Measurements from ENCODE around the gene ENO3. TPM values are rescaled to one million over a fixed set of nuclear protein-coding genes. Genes with fewer than 3 reads are reported as not detected.

ENO3 gene
- total and polyA plus RNA-seq, 2 donors (not counting 3 experiments of a cell fraction or from before 2014, with no cell fraction given): 5.5 to 5.9 TPM

DNA sequence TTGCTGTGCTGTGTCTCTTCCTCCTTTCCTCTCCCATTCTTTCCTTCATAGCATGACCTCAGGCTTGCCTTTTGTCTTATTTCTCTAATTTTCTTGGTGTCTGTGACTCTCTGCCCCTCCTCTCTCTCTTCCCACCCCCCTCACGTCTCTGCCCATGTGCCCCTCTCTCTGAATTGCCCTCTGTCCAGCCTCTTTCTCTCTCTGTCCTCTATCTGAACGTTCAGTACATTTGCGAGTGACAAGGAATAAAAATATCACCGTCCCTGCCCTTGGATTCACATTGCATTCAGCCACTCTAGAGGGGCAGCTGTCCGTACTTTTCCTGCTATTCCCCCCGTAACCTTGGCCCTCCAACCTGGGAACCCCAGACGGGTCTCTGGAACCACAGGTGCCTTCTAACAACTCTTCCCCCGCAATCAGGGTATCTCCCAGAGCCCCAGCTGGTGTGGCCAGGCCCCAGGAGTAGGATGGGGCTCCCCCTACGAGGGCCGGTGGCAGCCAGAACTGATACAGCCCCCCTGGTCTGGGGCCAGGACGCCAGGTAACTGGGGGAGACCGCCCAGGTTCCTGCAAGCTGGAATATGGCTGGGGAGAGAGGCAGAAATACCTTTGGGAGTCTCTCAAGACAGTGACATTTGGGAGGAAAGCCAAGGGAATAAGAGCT lies 48.6 kb downstream of the ENO3 start:
- dilution Hi-C loops (cut with MboI; ENCODE audit: extremely low pct_ligation_motif_present, low sequenced_read_pairs): no loop called here
- FAIRE-seq: peak; percentile 70

More for the DNA sequence above, 48.6 kb downstream of the ENO3 start:
- TSS peak; percentile 28 for BruUV-seq (replicated peaks)
- POLR2A ChIA-PET: no interaction called here
- H3K36me3 ChIP-seq (ENCODE audit: control insufficient read depth in 2 of 2, extremely low read depth in 1 of 2, insufficient read depth in 2 of 2, low read length in 2 of 2): peaks cover 15 to 37% of the 10 kb centered on the region in 2 experiments
- TF ChIP-seq GATA2 (IDR thresholded peaks at IDR 0.05; ENCODE audit: insufficient read depth, insufficient read length, low read depth, low read length) (no peak), FOS (IDR thresholded peaks at IDR 0.05; ENCODE audit: borderline replicate concordance, insufficient read depth, low read length) (no peak), POLR2A (IDR thresholded peaks at IDR 0.05; ENCODE audit: low read depth, low read length) (no peak), JUN (IDR thresholded peaks at IDR 0.05; ENCODE audit: borderline replicate concordance, insufficient read depth, insufficient read length, low read depth) (no peak), EZH2 (IDR thresholded peaks at IDR 0.05; ENCODE audit: borderline replicate concordance, low read depth, low read length, severe bottlenecking) (no peak), MYC (IDR thresholded peaks at IDR 0.05; ENCODE audit: low read depth, low read length) (no peak), POLR2AphosphoS5 (IDR thresholded peaks at IDR 0.05; ENCODE audit: insufficient read depth, low read depth, low read length) (no peak)
- TF ChIP-seq, protein P1, sequence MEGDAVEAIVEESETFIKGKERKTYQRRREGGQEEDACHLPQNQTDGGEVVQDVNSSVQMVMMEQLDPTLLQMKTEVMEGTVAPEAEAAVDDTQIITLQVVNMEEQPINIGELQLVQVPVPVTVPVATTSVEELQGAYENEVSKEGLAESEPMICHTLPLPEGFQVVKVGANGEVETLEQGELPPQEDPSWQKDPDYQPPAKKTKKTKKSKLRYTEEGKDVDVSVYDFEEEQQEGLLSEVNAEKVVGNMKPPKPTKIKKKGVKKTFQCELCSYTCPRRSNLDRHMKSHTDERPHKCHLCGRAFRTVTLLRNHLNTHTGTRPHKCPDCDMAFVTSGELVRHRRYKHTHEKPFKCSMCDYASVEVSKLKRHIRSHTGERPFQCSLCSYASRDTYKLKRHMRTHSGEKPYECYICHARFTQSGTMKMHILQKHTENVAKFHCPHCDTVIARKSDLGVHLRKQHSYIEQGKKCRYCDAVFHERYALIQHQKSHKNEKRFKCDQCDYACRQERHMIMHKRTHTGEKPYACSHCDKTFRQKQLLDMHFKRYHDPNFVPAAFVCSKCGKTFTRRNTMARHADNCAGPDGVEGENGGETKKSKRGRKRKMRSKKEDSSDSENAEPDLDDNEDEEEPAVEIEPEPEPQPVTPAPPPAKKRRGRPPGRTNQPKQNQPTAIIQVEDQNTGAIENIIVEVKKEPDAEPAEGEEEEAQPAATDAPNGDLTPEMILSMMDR (IDR thresholded peaks at IDR 0.05; ENCODE audit: extremely low read depth in 1 of 2, insufficient read depth in 1 of 2, low read depth in 1 of 2, low read length in 2 of 2): no peak
- TF ChIP-seq, protein P2, sequence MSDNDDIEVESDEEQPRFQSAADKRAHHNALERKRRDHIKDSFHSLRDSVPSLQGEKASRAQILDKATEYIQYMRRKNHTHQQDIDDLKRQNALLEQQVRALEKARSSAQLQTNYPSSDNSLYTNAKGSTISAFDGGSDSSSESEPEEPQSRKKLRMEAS (IDR thresholded peaks at IDR 0.05; ENCODE audit: insufficient read depth, insufficient read length): no peak
- H3K9me3 ChIP-seq (replicated peaks; ENCODE audit: control insufficient read depth, insufficient read depth, low read length): no peaks in the 10 kb centered on the region
- no peak overlapping the region for H3K27ac ChIP-seq (ENCODE audit: insufficient read depth, low read depth, low read length)
- DNase-seq (ENCODE audit: low read depth, low spot score): no peak
- CTCF ChIA-PET: interaction anchor here (1.2 to 4.2 kb wide), 3 partner anchors 13 to 90 kb away, joined by 3 to 21 read pairs (median 3); no protein-coding TSS in a partner anchor
- H3K27me3 ChIP-seq (ENCODE audit: control insufficient read depth in 2 of 2, insufficient read depth in 2 of 2, low read length in 2 of 2): no peaks in the 10 kb centered on the region
- H3K79me2 ChIP-seq (ENCODE audit: control insufficient read depth, insufficient read depth, low read length): peaks cover 34% of the 10 kb centered on the region
- peak overlapping the region; percentile 49 for H3K9ac ChIP-seq (replicated peaks; ENCODE audit: extremely low read depth, insufficient read depth, low read length)
- H3K4me3 ChIP-seq (replicated peaks in 1 of 3; ENCODE audit: insufficient read depth in 1 of 3, low read depth in 1 of 3, low read length in 3 of 3): peak overlapping the region; percentile 77 to 95 (median 82)
- peak overlapping the region; percentile 87 for H3K4me2 ChIP-seq (ENCODE audit: insufficient read depth, low read length)
- peaks cover 19% of the 10 kb centered on the region for H3K4me1 ChIP-seq (ENCODE audit: control insufficient read depth, extremely low read depth, insufficient read depth, low read length)
- intact Hi-C loops (cut with micrococcal nuclease): loop anchor here (2.0 kb wide), 1 partner anchor 59 kb away; the partner anchor contains the start of genes RNF167 and SLC25A11
- H3K9me1 ChIP-seq (replicated peaks; ENCODE audit: control insufficient read depth, extremely low read depth, insufficient read depth, low read length): no peaks in the 10 kb centered on the region
- H2AFZ ChIP-seq (ENCODE audit: low read depth, low read length): no peak overlapping the region
- H4K20me1 ChIP-seq (replicated peaks; ENCODE audit: control insufficient read depth, extremely low read depth, insufficient read depth, low read length): no peaks in the 10 kb centered on the region

Measured in endothelial cell of umbilical vein (primary cell).